H1 (cell line): ENCODE measurements around the gene CACNG1.
"Not testable (repeated sequence)": the region's sequence is repeated elsewhere in the genome, so short reads cannot be mapped to it uniquely, and the experiment has no call there.

Source experiments
- CTCF ChIP-seq, 3 experiments: IDR thresholded peaks; 1 replicate in 2 of 3; 2 replicates in 1 of 3; pipeline versions ENCODE4 v1.5.1 to v1.6.1; 2011; ENCODE audit warnings: low read length in 3 of 3, mild to moderate bottlenecking in 3 of 3, inconsistent platforms in 2 of 3, low read depth in 1 of 3, moderate library complexity in 1 of 3; ENCODE audit not compliant: insufficient read depth in 1 of 3; ENCODE audit errors: control extremely low read depth in 1 of 3
- EP300 ChIP-seq, 2 experiments: IDR thresholded peaks; 1 replicate in 1 of 2; 2 replicates in 1 of 2; pipeline ENCODE4 v1.6.1; 2011 to 2012; ENCODE audit warnings: low read depth in 2 of 2, low read length in 2 of 2, mild to moderate bottlenecking in 2 of 2, borderline replicate concordance in 1 of 2, inconsistent platforms in 1 of 2, moderate library complexity in 1 of 2
- EZH2 ChIP-seq: fragments of 200-600 bp; sonication (generic); IDR thresholded peaks from 2 replicates; pipeline ENCODE4 v1.7.1; 2012; ENCODE audit warnings: low read depth, mild to moderate bottlenecking, moderate library complexity, low read length, inconsistent platforms; ENCODE audit not compliant: severe bottlenecking
- MAFK ChIP-seq: IDR thresholded peaks from 2 replicates; pipeline ENCODE4 v1.6.1; 2012; ENCODE audit warnings: low read depth, mild to moderate bottlenecking, improper control_type of control experiment, low read length
- POLR2A ChIP-seq, 2 experiments: IDR thresholded peaks; 1 replicate in 1 of 2; 2 replicates in 1 of 2; pipeline ENCODE4 v1.6.1; 2011; ENCODE audit warnings: low read depth in 2 of 2, low read length in 2 of 2, mild to moderate bottlenecking in 2 of 2; ENCODE audit errors: control extremely low read depth in 1 of 2
- POLR2AphosphoS5 ChIP-seq: IDR thresholded peaks from 2 replicates; pipeline ENCODE4 v1.6.1; 2011; ENCODE audit warnings: low read depth, low read length
- SIN3A ChIP-seq, 2 experiments: IDR thresholded peaks in 1 of 2; conservative IDR thresholded peaks in 1 of 2; 2 replicates each; pipeline ENCODE4 v1.6.1; 2011 to 2012; ENCODE audit warnings: low read length in 2 of 2, improper control_type of control experiment in 1 of 2, low read depth in 1 of 2, mild to moderate bottlenecking in 1 of 2

GRCh38 chr17:67104641-67105040 lies 60.3 kb downstream of the CACNG1 start:
- not testable (repeated sequence) for TF ChIP-seq MAFK; CTCF (IDR thresholded peaks at IDR 0.05; ENCODE audit: control extremely low read depth in 1 of 3, insufficient read depth in 1 of 3, low read depth in 1 of 3, low read length in 3 of 3); SIN3A (conservative IDR thresholded peaks at IDR 0.05 in 1 of 2, IDR thresholded peaks at IDR 0.05 in 1 of 2; ENCODE audit: low read depth in 1 of 2, low read length in 2 of 2); EZH2; POLR2AphosphoS5; POLR2A (IDR thresholded peaks at IDR 0.05; ENCODE audit: control extremely low read depth in 1 of 2, low read depth in 2 of 2, low read length in 2 of 2); EP300 (IDR thresholded peaks at IDR 0.05; ENCODE audit: borderline replicate concordance in 1 of 2, low read depth in 2 of 2, low read length in 2 of 2)
